ENCODE data around the gene KDM4C. TPM values are rescaled to one million over a fixed set of nuclear protein-coding genes. Genes with fewer than 3 reads are reported as not detected.

Gene KDM4C
- total and polyA plus RNA-seq, 2 donors (not counting 1 experiment from before 2014, with no cell fraction given) = 49.7 to 141 TPM

DNA sequence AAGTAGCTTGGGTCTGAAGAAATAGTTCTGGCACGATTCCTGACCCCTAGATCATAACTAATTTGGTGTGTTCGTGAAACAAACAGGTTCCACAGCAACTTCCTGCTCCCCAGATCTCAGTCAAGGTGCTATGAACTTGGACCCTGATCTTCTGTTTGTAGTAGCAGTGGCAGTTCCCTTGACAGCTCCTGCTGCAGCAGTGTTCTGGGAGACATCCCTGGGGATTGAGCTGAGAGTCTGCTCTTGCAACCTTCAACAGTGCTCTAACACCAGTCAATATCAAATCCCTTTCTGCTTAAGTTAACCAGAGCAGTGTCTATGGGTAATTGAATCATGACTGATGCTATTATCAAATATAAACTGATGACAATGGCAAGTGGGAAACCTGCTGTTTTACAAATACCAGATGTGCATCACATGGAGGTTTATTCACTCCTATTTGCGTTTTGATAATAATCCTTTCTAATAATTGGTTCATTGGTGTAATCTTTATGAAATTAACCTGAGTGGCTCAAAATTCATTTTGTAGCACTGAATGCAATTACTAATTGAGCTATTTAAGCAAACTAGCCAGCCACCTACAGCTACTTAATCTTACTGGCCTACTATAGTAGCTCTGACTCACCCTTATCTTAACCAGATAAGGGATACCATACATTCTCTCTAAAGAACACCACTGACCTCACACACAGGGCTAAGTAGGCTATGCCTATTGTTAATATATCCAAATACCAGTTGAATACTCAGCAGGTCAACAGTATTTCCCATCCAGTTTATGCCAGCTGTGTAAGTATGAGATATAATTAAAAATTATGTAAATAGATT lies 21.9 kb downstream of the KDM4C start:
- Histone ChIP-seq H3K4me2 (replicated peaks; ENCODE audit: low read depth, low read length, poor library complexity, severe bottlenecking) (peak overlapping the region; percentile 39), H3K4me3 (ENCODE audit: control extremely low read depth in 1 of 5, extremely low read depth in 1 of 5, insufficient read depth in 1 of 5, low read depth in 2 of 5, low read length in 4 of 5) (peak overlapping the region in 1 of 5 experiments; percentile 24), H3K9ac (ENCODE audit: low read length) (peak overlapping the region; percentile 7), H3K27ac (ENCODE audit: low read length in 2 of 2) (peak overlapping the region in 1 of 2 donors; percentile 61), H3K36me3 (replicated peaks in 1 of 2; ENCODE audit: control extremely low read depth in 1 of 2, control insufficient read depth in 1 of 2, extremely low read depth in 1 of 2, insufficient read depth in 2 of 2, low read length in 1 of 2) (no peaks in the 10 kb centered on the region), H4K20me1 (ENCODE audit: control insufficient read depth, insufficient read depth, low read length, poor library complexity, severe bottlenecking) (peaks cover 68% of the 10 kb centered on the region), H3K9me3 (ENCODE audit: control extremely low read depth in 1 of 3, control insufficient read depth in 2 of 3, insufficient read depth in 1 of 3, low read length in 2 of 3) (no peaks in the 10 kb centered on the region), H3K79me2 (ENCODE audit: control insufficient read depth, insufficient read depth, low read length) (peaks cover 100% of the 10 kb centered on the region), H3K27me3 (replicated peaks in 1 of 4; ENCODE audit: control extremely low read depth in 1 of 4, control insufficient read depth in 3 of 4, insufficient read depth in 4 of 4, low read length in 3 of 4) (no peaks in the 10 kb centered on the region), H3K4me1 (ENCODE audit: control insufficient read depth in 2 of 2, insufficient read depth in 2 of 2, low read length in 2 of 2) (peaks cover 67 to 70% of the 10 kb centered on the region in 2 donors), H2AFZ (ENCODE audit: insufficient read depth, low read depth, low read length, poor library complexity, severe bottlenecking) (no peak overlapping the region)
- POLR2A ChIA-PET = interaction anchor here (0.7 kb wide), 1 partner anchor 236 kb away, joined by 3 read pairs; no protein-coding TSS in a partner anchor
- Mint-ChIP-seq H3K4me3 (peak overlapping the region; percentile 38), H3K9me3 (ENCODE audit: insufficient read depth) (no peaks in the 10 kb centered on the region), H3K4me1 (peaks cover 74% of the 10 kb centered on the region), H3K27ac (peak overlapping the region; percentile 81), H3K27me3 (no peaks in the 10 kb centered on the region)
- 25% methylated on average over 2 of the region's 3 CpGs for WGBS (ENCODE audit: insufficient coverage)
- intact Hi-C loops (cut with micrococcal nuclease) = no loop called here
- DNase-seq (peak; percentile 23), ATAC-seq (ENCODE audit: low read depth) (peak; percentile 21)
- TF ChIP-seq EZH2 (IDR thresholded peaks at IDR 0.05; ENCODE audit: borderline replicate concordance, insufficient read depth, low read depth, low read length, poor library complexity, severe bottlenecking) = no peak
- TF ChIP-seq, protein P1, sequence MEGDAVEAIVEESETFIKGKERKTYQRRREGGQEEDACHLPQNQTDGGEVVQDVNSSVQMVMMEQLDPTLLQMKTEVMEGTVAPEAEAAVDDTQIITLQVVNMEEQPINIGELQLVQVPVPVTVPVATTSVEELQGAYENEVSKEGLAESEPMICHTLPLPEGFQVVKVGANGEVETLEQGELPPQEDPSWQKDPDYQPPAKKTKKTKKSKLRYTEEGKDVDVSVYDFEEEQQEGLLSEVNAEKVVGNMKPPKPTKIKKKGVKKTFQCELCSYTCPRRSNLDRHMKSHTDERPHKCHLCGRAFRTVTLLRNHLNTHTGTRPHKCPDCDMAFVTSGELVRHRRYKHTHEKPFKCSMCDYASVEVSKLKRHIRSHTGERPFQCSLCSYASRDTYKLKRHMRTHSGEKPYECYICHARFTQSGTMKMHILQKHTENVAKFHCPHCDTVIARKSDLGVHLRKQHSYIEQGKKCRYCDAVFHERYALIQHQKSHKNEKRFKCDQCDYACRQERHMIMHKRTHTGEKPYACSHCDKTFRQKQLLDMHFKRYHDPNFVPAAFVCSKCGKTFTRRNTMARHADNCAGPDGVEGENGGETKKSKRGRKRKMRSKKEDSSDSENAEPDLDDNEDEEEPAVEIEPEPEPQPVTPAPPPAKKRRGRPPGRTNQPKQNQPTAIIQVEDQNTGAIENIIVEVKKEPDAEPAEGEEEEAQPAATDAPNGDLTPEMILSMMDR (IDR thresholded peaks at IDR 0.05) = no peak
- CTCF ChIA-PET = interaction anchor here (0.6 to 1.0 kb wide), 2 partner anchors 9 to 17 kb away, joined by 3 read pairs; no protein-coding TSS in a partner anchor

DNA sequence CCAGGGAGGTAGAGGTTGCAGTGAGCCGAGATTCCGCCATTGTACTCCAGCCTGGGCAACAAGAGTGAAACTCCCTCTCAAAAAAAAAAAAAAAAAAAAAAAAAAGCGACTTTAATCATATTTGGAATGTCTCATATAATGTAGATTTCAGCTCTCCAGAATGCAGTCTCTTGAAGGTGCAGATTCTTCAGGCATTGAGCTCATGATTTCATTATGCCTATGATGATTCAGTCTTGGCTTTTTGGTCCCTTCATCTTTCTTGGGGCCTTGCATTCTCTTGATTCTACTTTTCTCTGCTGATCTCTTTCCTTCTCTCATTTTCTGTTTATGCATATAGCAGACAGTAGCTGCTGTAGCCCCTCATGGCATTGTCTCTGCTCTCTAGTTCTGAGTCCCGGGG lies 22.9 kb downstream of the KDM4C start:
- Histone ChIP-seq H3K4me1 (ENCODE audit: control insufficient read depth in 2 of 2, insufficient read depth in 2 of 2, low read length in 2 of 2) (peaks cover 77% of the 10 kb centered on the region in 2 donors), H3K4me3 (ENCODE audit: control extremely low read depth in 1 of 5, extremely low read depth in 1 of 5, insufficient read depth in 1 of 5, low read depth in 2 of 5, low read length in 4 of 5) (no peak overlapping the region), H3K27me3 (replicated peaks in 1 of 4; ENCODE audit: control extremely low read depth in 1 of 4, control insufficient read depth in 3 of 4, insufficient read depth in 4 of 4, low read length in 3 of 4) (no peaks in the 10 kb centered on the region), H3K79me2 (ENCODE audit: control insufficient read depth, insufficient read depth, low read length) (peaks cover 100% of the 10 kb centered on the region), H3K9ac (ENCODE audit: low read length) (no peak overlapping the region), H3K36me3 (replicated peaks in 1 of 2; ENCODE audit: control extremely low read depth in 1 of 2, control insufficient read depth in 1 of 2, extremely low read depth in 1 of 2, insufficient read depth in 2 of 2, low read length in 1 of 2) (no peaks in the 10 kb centered on the region), H2AFZ (ENCODE audit: insufficient read depth, low read depth, low read length, poor library complexity, severe bottlenecking) (no peak overlapping the region), H3K9me3 (ENCODE audit: control extremely low read depth in 1 of 3, control insufficient read depth in 2 of 3, insufficient read depth in 1 of 3, low read length in 2 of 3) (no peaks in the 10 kb centered on the region), H3K27ac (ENCODE audit: low read length in 2 of 2) (peak overlapping the region in 1 of 2 donors; percentile 7), H4K20me1 (ENCODE audit: control insufficient read depth, insufficient read depth, low read length, poor library complexity, severe bottlenecking) (peaks cover 72% of the 10 kb centered on the region), H3K4me2 (replicated peaks; ENCODE audit: low read depth, low read length, poor library complexity, severe bottlenecking) (no peak overlapping the region)
- DNase-seq (no peak), ATAC-seq (ENCODE audit: low read depth) (no peak)
- Mint-ChIP-seq H3K27ac (peak overlapping the region; percentile 10), H3K4me3 (peak overlapping the region; percentile 21), H3K4me1 (peaks cover 76% of the 10 kb centered on the region), H3K27me3 (no peaks in the 10 kb centered on the region), H3K9me3 (ENCODE audit: insufficient read depth) (no peaks in the 10 kb centered on the region)
- CTCF ChIA-PET = interaction anchor here (0.6 to 1.0 kb wide), 2 partner anchors 10 to 98 kb away, joined by 3 read pairs; no protein-coding TSS in a partner anchor
- intact Hi-C loops (cut with micrococcal nuclease) = no loop called here
- POLR2A ChIA-PET = no interaction called here
- TF ChIP-seq, protein P1 (IDR thresholded peaks at IDR 0.05) = no peak
- no peak for TF ChIP-seq EZH2 (IDR thresholded peaks at IDR 0.05; ENCODE audit: borderline replicate concordance, insufficient read depth, low read depth, low read length, poor library complexity, severe bottlenecking)
- no CpG with 5 or more reads among the region's 4 CpGs for WGBS (ENCODE audit: insufficient coverage)
